Natural killer cell (primary cell): Measurements from ENCODE around the gene POLD4. TPM values are rescaled to one million over a fixed set of nuclear protein-coding genes. Genes with fewer than 3 reads are reported as not detected.
A peak's percentile ranks its signal among the peaks of the same experiment; 100 is the strongest.

Source experiments
- ATAC-seq, 3 donors: fragments of 150-1000 bp in 2 of 3; fragments of 200-7000 bp in 1 of 3; cut with Tn5 transposase; 1 replicate in 1 of 3; 2 replicates in 2 of 3; pipeline ENCODE4 v1.10.0; 2021; ENCODE audit warnings: mild to moderate bottlenecking in 2 of 3, moderate library complexity in 2 of 3
- DNase-seq, 2 donors: peaks; one replicate each; pipeline versions ENCODE4 v3.0.0 to v3.0.0-alpha.2; 2013 to 2021; ENCODE audit warnings: mixed read lengths in 1 of 2
- H3K27ac ChIP-seq: one replicate; pipeline ENCODE4 v1.5.1; 2013; ENCODE audit warnings: mild to moderate bottlenecking, low read length
- H3K27me3 ChIP-seq: one replicate; pipeline ENCODE4 v1.6.1; 2013; ENCODE audit warnings: low read length; ENCODE audit not compliant: control insufficient read depth, insufficient read depth
- H3K36me3 ChIP-seq: one replicate; pipeline ENCODE4 v1.6.1; 2013; ENCODE audit warnings: low read length; ENCODE audit not compliant: control insufficient read depth, insufficient read depth
- H3K4me1 ChIP-seq: one replicate; pipeline ENCODE4 v1.6.1; 2013; ENCODE audit warnings: low read length; ENCODE audit not compliant: control insufficient read depth, insufficient read depth
- H3K4me3 ChIP-seq: one replicate; pipeline ENCODE4 v1.5.1; 2013; ENCODE audit warnings: low read length
- H3K9me3 ChIP-seq: one replicate; pipeline ENCODE4 v1.6.1; 2013; ENCODE audit warnings: low read length; ENCODE audit not compliant: control insufficient read depth, insufficient read depth
- H3K27ac Mint-ChIP-seq, 2 donors: one replicate each; pipeline ENCODE4 v1.8.0; 2022; ENCODE audit warnings: mild to moderate bottlenecking in 2 of 2, mixed read lengths in 2 of 2, moderate library complexity in 1 of 2
- H3K27me3 Mint-ChIP-seq, 2 donors: one replicate each; pipeline ENCODE4 v1.8.0; 2022; ENCODE audit warnings: low read depth in 2 of 2, mixed read lengths in 2 of 2
- H3K36me3 Mint-ChIP-seq: one replicate; pipeline ENCODE4 v1.8.0; 2022; ENCODE audit warnings: mixed read lengths
- H3K4me1 Mint-ChIP-seq, 2 donors: one replicate each; pipeline ENCODE4 v1.8.0; 2022; ENCODE audit warnings: mixed read lengths in 2 of 2
- H3K4me3 Mint-ChIP-seq: one replicate; pipeline ENCODE4 v1.8.0; 2022; ENCODE audit warnings: mild to moderate bottlenecking, moderate library complexity, mixed read lengths
- H3K9me3 Mint-ChIP-seq, 2 donors: one replicate each; pipeline ENCODE4 v1.8.0; 2022; ENCODE audit warnings: mixed read lengths in 2 of 2
- CTCF ChIP-seq: fragments of 200-600 bp; IDR thresholded peaks from one replicate; pipeline ENCODE4 v1.8.0; 2022; ENCODE audit warnings: antibody characterized with exemption
- WGBS: methylation state at CpG from one replicate; pipeline ENCODE4 v1.1.7; 2013; ENCODE audit warnings: missing lambda C conversion rate; ENCODE audit not compliant: insufficient coverage; 5-methylcytosine and 5-hydroxymethylcytosine counted together
- intact Hi-C: fragments of 100-400 bp; cut with micrococcal nuclease; formaldehyde crosslinking; loops from one replicate; pipeline ENCODE4 v1.14.2; 2022
- total RNA-seq, 4 donors: library from RNA; stranded (reverse); fragments of 120-200 nt in 1 of 4; gene quantifications; one replicate each; pipeline versions ENCODE4 v1.2.3 to v1.2.4, GENCODE V29; 2013 to 2022

The POLD4 gene
- total RNA-seq, 3 donors from 2014 or later (not counting 1 experiment from before 2014, with no cell fraction given), result 45.8 to 63.7 (median 60.5) TPM

DNA sequence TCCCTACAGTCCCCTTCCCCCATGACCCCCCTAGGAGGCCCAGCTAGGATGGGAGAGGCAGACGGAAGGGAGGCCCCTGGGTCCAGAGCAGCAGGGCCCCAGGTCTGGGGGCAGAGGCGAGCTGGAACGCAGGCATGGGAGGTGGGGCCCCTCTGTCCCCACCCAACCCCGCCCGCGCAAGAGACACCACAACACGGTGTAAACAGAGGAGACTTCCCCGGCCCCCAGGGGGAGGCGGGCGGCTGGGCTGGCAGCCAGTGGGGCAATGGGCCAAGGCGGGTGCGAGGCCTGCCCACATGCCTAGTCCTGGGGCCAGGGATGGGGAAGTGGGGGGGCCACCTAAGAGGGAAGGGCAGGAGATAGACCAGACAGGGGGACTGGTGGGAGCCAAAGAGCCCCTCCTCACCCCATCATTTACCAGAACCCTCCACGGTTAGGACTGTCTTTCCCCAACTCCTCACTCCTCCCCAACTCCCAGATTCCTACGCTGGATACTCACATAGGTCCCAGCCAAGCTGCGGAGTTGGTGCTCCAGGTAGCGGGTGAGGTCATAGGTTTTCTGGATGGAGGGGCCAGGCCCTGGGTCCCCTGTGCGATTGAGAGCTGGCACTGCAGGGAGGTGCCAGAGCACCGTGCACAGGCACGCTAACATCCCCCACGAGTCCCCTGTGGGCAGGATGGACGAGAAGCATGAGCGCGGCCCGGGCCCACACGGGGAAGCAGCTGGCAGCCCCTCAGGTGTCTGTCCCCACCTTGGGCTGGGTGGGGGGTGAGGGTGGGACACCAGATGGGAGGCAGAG, 13.8 kb upstream of the POLD4 start:
- Mint-ChIP-seq H3K36me3 (no peaks in the 10 kb centered on the region), H3K4me1 (peaks cover 72 to 91% of the 10 kb centered on the region in 2 donors), H3K9me3 (no peaks in the 10 kb centered on the region), H3K27me3 (peaks cover 3 to 19% of the 10 kb centered on the region in 2 donors), H3K27ac (peak overlapping the region in 1 of 2 donors; percentile 70), H3K4me3 (no peak overlapping the region)
- no peaks in the 10 kb centered on the region for H3K36me3 ChIP-seq
- intact Hi-C loops, result no loop called here
- H3K27me3 ChIP-seq, result no peaks in the 10 kb centered on the region
- WGBS, result 67% methylated on average over 24 of the region's 25 CpGs
- no peak for ATAC-seq
- no peak overlapping the region for H3K27ac ChIP-seq
- TF ChIP-seq CTCF, result no peak
- H3K9me3 ChIP-seq, result no peaks in the 10 kb centered on the region
- no peak for DNase-seq
- H3K4me3 ChIP-seq, result no peak overlapping the region
- H3K4me1 ChIP-seq, result peaks cover 85% of the 10 kb centered on the region

GRCh38 chr11:67366546-67366945, 13.2 kb upstream of the POLD4 start:
- intact Hi-C loops, result no loop called here
- WGBS, result 93% methylated on average over 5 of the region's 8 CpGs
- H3K4me1 ChIP-seq, result peaks cover 79% of the 10 kb centered on the region

GRCh38 chr11:67365736-67366444, 12.5 kb upstream of the POLD4 start:
- no peak for ATAC-seq
- peaks cover 72% of the 10 kb centered on the region for H3K4me1 ChIP-seq
- peak overlapping the region; percentile 35 for H3K4me3 Mint-ChIP-seq

More at GRCh38 chr11:67366546-67366945, 13.2 kb upstream of the POLD4 start:
- Mint-ChIP-seq H3K36me3 (no peaks in the 10 kb centered on the region), H3K4me3 (no peak overlapping the region), H3K4me1 (peaks cover 66 to 85% of the 10 kb centered on the region in 2 donors), H3K27ac (peak overlapping the region in 1 of 2 donors; percentile 4), H3K9me3 (no peaks in the 10 kb centered on the region), H3K27me3 (peaks cover 3 to 25% of the 10 kb centered on the region in 2 donors)
- no peaks in the 10 kb centered on the region for H3K27me3 ChIP-seq
- DNase-seq, result no peak
- no peak overlapping the region for H3K27ac ChIP-seq
- H3K36me3 ChIP-seq, result no peaks in the 10 kb centered on the region
- no peak for TF ChIP-seq CTCF
- no peak for ATAC-seq
- no peaks in the 10 kb centered on the region for H3K9me3 ChIP-seq
- no peak overlapping the region for H3K4me3 ChIP-seq

More at GRCh38 chr11:67365736-67366444, 12.5 kb upstream of the POLD4 start:
- Mint-ChIP-seq H3K9me3 (no peaks in the 10 kb centered on the region), H3K4me1 (peaks cover 60 to 78% of the 10 kb centered on the region in 2 donors), H3K36me3 (no peaks in the 10 kb centered on the region), H3K27ac (peak overlapping the region in 1 of 2 donors; percentile 4), H3K27me3 (peaks cover 3 to 29% of the 10 kb centered on the region in 2 donors)
- no peak for DNase-seq
- Histone ChIP-seq H3K27me3 (no peaks in the 10 kb centered on the region), H3K9me3 (no peaks in the 10 kb centered on the region), H3K4me3 (no peak overlapping the region), H3K36me3 (no peaks in the 10 kb centered on the region), H3K27ac (no peak overlapping the region)
- TF ChIP-seq CTCF, result no peak
- WGBS, result 94% methylated on average over 14 of the region's 14 CpGs
- intact Hi-C loops, result no loop called here
